B cell (primary cell): ENCODE results near the gene HHIPL2. TPM values are rescaled to one million over a fixed set of nuclear protein-coding genes. Genes with fewer than 3 reads are reported as not detected.

ENCODE experiments used
- ATAC-seq: fragments of 200-7000 bp; cut with Tn5 transposase; one replicate; pipeline ENCODE4 v1.10.0; 2021; ENCODE audit warnings: low read depth, mild to moderate bottlenecking, moderate number of reproducible peaks, moderate library complexity
- CTCF ChIA-PET: fragments of 350-600 bp; sonication (Branson Sonifier 250); formaldehyde crosslinking; loops from one replicate; lab custom pipeline; 2021; ENCODE audit warnings: antibody characterized with exemption, inconsistent platforms; lab: Charles Lee
- POLR2A ChIA-PET: fragments of 350-600 bp; sonication (Branson Sonifier 250); formaldehyde crosslinking; loops from one replicate; lab custom pipeline; 2021; ENCODE audit warnings: antibody characterized with exemption; lab: Charles Lee
- DNase-seq: peaks from one replicate; pipeline ENCODE4 v3.0.0; 2013
- H2AFZ ChIP-seq: 2 replicates; pipeline ENCODE4 v1.6.1; 2012; ENCODE audit warnings: mild to moderate bottlenecking, low read depth, low read length; ENCODE audit not compliant: insufficient read depth, poor library complexity, severe bottlenecking
- H3K27ac ChIP-seq, 2 donors: 1 replicate in 1 of 2; 2 replicates in 1 of 2; pipeline ENCODE4 v1.5.1; 2012 to 2013; ENCODE audit warnings: low read length in 2 of 2, mild to moderate bottlenecking in 2 of 2, moderate library complexity in 1 of 2
- H3K27me3 ChIP-seq, 4 experiments: fragments of 200-600 bp in 1 of 4; sonication (generic) in 1 of 4; replicated peaks in 1 of 4; 1 replicate in 2 of 4; 2 replicates in 2 of 4; pipeline versions ENCODE4 v1.6.1 to v1.7.0; 2013 to 2016; ENCODE audit warnings: low read length in 3 of 4, mild to moderate bottlenecking in 2 of 4, mixed read lengths in 1 of 4, moderate library complexity in 1 of 4; ENCODE audit not compliant: insufficient read depth in 4 of 4, control insufficient read depth in 3 of 4; ENCODE audit errors: control extremely low read depth in 1 of 4
- H3K36me3 ChIP-seq, 2 experiments: replicated peaks in 1 of 2; 1 replicate in 1 of 2; 2 replicates in 1 of 2; pipeline versions ENCODE4 v1.6.1 to v1.7.1; 2013; ENCODE audit warnings: low read length in 1 of 2; ENCODE audit not compliant: insufficient read depth in 2 of 2, control insufficient read depth in 1 of 2; ENCODE audit errors: control extremely low read depth in 1 of 2, extremely low read depth in 1 of 2
- H3K4me1 ChIP-seq, 2 donors: fragments of 200-600 bp in 1 of 2; sonication (generic) in 1 of 2; 1 replicate in 1 of 2; 2 replicates in 1 of 2; pipeline versions ENCODE4 v1.5.1 to v1.6.1; 2013 to 2017; ENCODE audit warnings: low read length in 2 of 2; ENCODE audit not compliant: control insufficient read depth in 2 of 2, insufficient read depth in 2 of 2
- H3K4me2 ChIP-seq: replicated peaks from 2 replicates; pipeline ENCODE3; 2012; ENCODE audit warnings: mild to moderate bottlenecking, low read depth, low read length; ENCODE audit not compliant: poor library complexity, severe bottlenecking
- H3K4me3 ChIP-seq, 5 experiments: fragments of 200-600 bp in 1 of 5; sonication (generic) in 1 of 5; 1 replicate in 3 of 5; 2 replicates in 2 of 5; pipeline versions ENCODE4 v1.5.1 to v1.7.0; 2011 to 2016; ENCODE audit warnings: low read length in 4 of 5, mild to moderate bottlenecking in 4 of 5, low read depth in 2 of 5, control low read depth in 1 of 5, moderate library complexity in 1 of 5; ENCODE audit not compliant: insufficient read depth in 1 of 5; ENCODE audit errors: control extremely low read depth in 1 of 5, extremely low read depth in 1 of 5
- H3K79me2 ChIP-seq: fragments of 200-600 bp; sonication (generic); one replicate; pipeline ENCODE4 v1.6.0; 2016; ENCODE audit warnings: low read length; ENCODE audit not compliant: control insufficient read depth, insufficient read depth
- H3K9ac ChIP-seq: fragments of 200-600 bp; sonication (generic); 2 replicates; pipeline ENCODE4 v1.6.1; 2017; ENCODE audit warnings: mild to moderate bottlenecking, low read length, moderate library complexity
- H3K9me3 ChIP-seq, 3 donors: one replicate each; pipeline versions ENCODE4 v1.6.1 to v1.7.1; 2013; ENCODE audit warnings: low read length in 2 of 3; ENCODE audit not compliant: control insufficient read depth in 2 of 3, insufficient read depth in 1 of 3; ENCODE audit errors: control extremely low read depth in 1 of 3
- H4K20me1 ChIP-seq: 2 replicates; pipeline ENCODE4 v1.6.0; 2012; ENCODE audit warnings: mild to moderate bottlenecking, low read length; ENCODE audit not compliant: insufficient read depth, control insufficient read depth, poor library complexity, severe bottlenecking
- H3K27ac Mint-ChIP-seq: one replicate; pipeline ENCODE4 v1.8.0; 2021; ENCODE audit warnings: mixed read lengths
- H3K27me3 Mint-ChIP-seq: one replicate; pipeline ENCODE4 v1.8.0; 2021; ENCODE audit warnings: mixed read lengths
- H3K4me1 Mint-ChIP-seq: one replicate; pipeline ENCODE4 v1.8.0; 2021; ENCODE audit warnings: mixed read lengths
- H3K4me3 Mint-ChIP-seq: one replicate; pipeline ENCODE4 v1.8.0; 2021; ENCODE audit warnings: mixed read lengths
- H3K9me3 Mint-ChIP-seq: one replicate; pipeline ENCODE4 v1.8.0; 2022; ENCODE audit warnings: mixed read lengths; ENCODE audit not compliant: insufficient read depth
- EZH2 ChIP-seq: IDR thresholded peaks from 2 replicates; pipeline ENCODE4 v1.6.1; 2012; ENCODE audit warnings: borderline replicate concordance, low read depth, mild to moderate bottlenecking, moderate library complexity, low read length; ENCODE audit not compliant: insufficient read depth, poor library complexity, severe bottlenecking
- WGBS: methylation state at CpG from one replicate; pipeline ENCODE4 v1.1.5; 2013; ENCODE audit warnings: missing lambda C conversion rate; ENCODE audit not compliant: insufficient coverage; 5-methylcytosine and 5-hydroxymethylcytosine counted together
- intact Hi-C: fragments of 100-400 bp; cut with micrococcal nuclease; formaldehyde crosslinking; loops from one replicate; pipeline ENCODE4 v1.10.0; 2022
- polyA plus RNA-seq: library from polyadenylated mRNA; depleted of rRNA; stranded (reverse); fragments of >200 nt; gene quantifications from 2 replicates; pipeline ENCODE4 v1.2.3, GENCODE V29; 2012
- total RNA-seq, 2 donors: library from RNA; stranded (reverse); fragments of 120-200 nt in 1 of 2; gene quantifications; 1 replicate in 1 of 2; 2 replicates in 1 of 2; pipeline versions ENCODE4 v1.2.3 to v1.2.4, GENCODE V29; 2013 to 2022
- TF ChIP-seq, protein P1 (sequence below): fragments of 200-600 bp; IDR thresholded peaks from one replicate; pipeline ENCODE4 v1.8.0; 2022; ENCODE audit warnings: antibody characterized with exemption, mild to moderate bottlenecking

Gene HHIPL2
- total and polyA plus RNA-seq, 2 donors (not counting 1 experiment from before 2014, with no cell fraction given): 0.63 to 0.99 TPM

DNA sequence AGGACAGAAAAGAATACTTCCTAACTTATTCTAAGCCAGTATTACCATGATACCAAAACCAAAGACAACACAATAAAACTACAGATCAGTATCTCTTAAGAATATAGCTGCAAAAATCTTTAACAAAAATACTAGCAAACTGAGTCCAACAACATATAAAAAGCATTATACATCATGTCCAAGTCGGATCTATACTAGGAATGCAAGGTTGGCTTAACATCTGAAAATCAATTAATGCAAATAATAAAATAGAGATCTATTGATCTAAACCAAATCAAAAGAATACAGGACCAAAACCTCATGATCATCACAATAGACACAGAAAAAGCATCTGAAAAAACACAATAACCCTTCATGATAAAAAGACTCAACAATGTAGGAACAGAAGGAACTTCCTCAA is 22.9 kb upstream of the HHIPL2 start:
- TF ChIP-seq, protein P1, sequence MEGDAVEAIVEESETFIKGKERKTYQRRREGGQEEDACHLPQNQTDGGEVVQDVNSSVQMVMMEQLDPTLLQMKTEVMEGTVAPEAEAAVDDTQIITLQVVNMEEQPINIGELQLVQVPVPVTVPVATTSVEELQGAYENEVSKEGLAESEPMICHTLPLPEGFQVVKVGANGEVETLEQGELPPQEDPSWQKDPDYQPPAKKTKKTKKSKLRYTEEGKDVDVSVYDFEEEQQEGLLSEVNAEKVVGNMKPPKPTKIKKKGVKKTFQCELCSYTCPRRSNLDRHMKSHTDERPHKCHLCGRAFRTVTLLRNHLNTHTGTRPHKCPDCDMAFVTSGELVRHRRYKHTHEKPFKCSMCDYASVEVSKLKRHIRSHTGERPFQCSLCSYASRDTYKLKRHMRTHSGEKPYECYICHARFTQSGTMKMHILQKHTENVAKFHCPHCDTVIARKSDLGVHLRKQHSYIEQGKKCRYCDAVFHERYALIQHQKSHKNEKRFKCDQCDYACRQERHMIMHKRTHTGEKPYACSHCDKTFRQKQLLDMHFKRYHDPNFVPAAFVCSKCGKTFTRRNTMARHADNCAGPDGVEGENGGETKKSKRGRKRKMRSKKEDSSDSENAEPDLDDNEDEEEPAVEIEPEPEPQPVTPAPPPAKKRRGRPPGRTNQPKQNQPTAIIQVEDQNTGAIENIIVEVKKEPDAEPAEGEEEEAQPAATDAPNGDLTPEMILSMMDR: no peak
- TF ChIP-seq EZH2: no peak
- H3K9ac ChIP-seq: no peak overlapping the region
- H3K79me2 ChIP-seq: peaks cover 39% of the 10 kb centered on the region
- H3K36me3 ChIP-seq: peaks cover 22 to 37% of the 10 kb centered on the region in 2 experiments
- peaks cover 3% of the 10 kb centered on the region for H3K9me3 Mint-ChIP-seq
- no peak overlapping the region for H2AFZ ChIP-seq
- no peak overlapping the region for H3K4me2 ChIP-seq
- no peak overlapping the region for H3K27ac Mint-ChIP-seq
- ChIA-PET POLR2A (no interaction called here), CTCF (interaction anchor here (0.7 kb wide), 1 partner anchor 519 kb away, joined by 3 read pairs; no protein-coding TSS in a partner anchor)
- H4K20me1 ChIP-seq: no peaks in the 10 kb centered on the region
- no CpG with 5 or more reads among the region's 1 CpG for WGBS
- H3K4me1 ChIP-seq: peaks cover 4 to 8% of the 10 kb centered on the region in 2 donors
- H3K27me3 ChIP-seq: no peaks in the 10 kb centered on the region
- peaks cover 30% of the 10 kb centered on the region for H3K4me1 Mint-ChIP-seq
- H3K27me3 Mint-ChIP-seq: no peaks in the 10 kb centered on the region
- ATAC-seq (no peak), DNase-seq (no peak)
- H3K4me3 ChIP-seq: no peak overlapping the region
- intact Hi-C loops: no loop called here
- H3K4me3 Mint-ChIP-seq: no peak overlapping the region
- peaks cover 0 to 5% (median 2%) of the 10 kb centered on the region in 3 donors for H3K9me3 ChIP-seq
- H3K27ac ChIP-seq: no peak overlapping the region

DNA sequence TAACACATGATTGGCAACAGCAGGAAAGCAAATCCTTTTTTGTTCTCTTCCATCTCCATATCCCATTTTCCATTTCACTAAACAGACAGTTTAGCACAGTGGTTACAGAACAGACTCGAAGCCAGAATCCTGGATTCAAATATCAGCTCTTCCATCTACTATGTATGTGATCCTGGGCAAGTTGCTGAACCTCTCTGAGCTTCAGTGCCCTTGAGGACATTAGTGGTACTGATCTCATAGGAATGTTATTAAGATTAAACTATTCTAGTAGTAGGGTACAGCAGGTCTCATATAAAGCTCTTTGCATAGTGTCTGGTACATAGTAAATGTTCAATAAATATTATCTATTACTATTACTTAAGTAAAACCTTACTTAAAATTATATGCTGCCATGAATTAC is 13.8 kb upstream of the HHIPL2 start:
- no peaks in the 10 kb centered on the region for H3K9me3 ChIP-seq
- H3K79me2 ChIP-seq: peaks cover 10% of the 10 kb centered on the region
- peak overlapping the region; percentile 15 for H3K27ac Mint-ChIP-seq
- H3K27ac ChIP-seq: no peak overlapping the region
- H3K9me3 Mint-ChIP-seq: no peaks in the 10 kb centered on the region
- peaks cover 9% of the 10 kb centered on the region for H3K4me1 Mint-ChIP-seq
- H3K27me3 ChIP-seq: no peaks in the 10 kb centered on the region
- H4K20me1 ChIP-seq: no peaks in the 10 kb centered on the region
- no peak overlapping the region for H3K4me2 ChIP-seq
- H3K4me3 ChIP-seq: no peak overlapping the region
- no peaks in the 10 kb centered on the region for H3K4me1 ChIP-seq
- H3K9ac ChIP-seq: no peak overlapping the region
- ChIA-PET POLR2A (no interaction called here), CTCF (interaction anchor here (1.2 to 1.3 kb wide), 2 partner anchors 28 to 73 kb away, joined by 3 to 5 read pairs; partner anchors contain the start of gene TAF1A)
- WGBS: no CpG with 5 or more reads among the region's 1 CpG
- peaks cover 11 to 66% of the 10 kb centered on the region in 2 experiments for H3K36me3 ChIP-seq
- no peaks in the 10 kb centered on the region for H3K27me3 Mint-ChIP-seq
- no peak overlapping the region for H2AFZ ChIP-seq
- ATAC-seq: no peak
- DNase-seq: no peak
- intact Hi-C loops: no loop called here
- no peak for TF ChIP-seq EZH2
- TF ChIP-seq, protein P1: no peak
- no peak overlapping the region for H3K4me3 Mint-ChIP-seq
